ENCODE results near the gene RNF181. TPM values are rescaled to one million over a fixed set of nuclear protein-coding genes. Genes with fewer than 3 reads are reported as not detected.

The RNF181 gene
- total and polyA plus RNA-seq, 2 of the 13 experiments (the other 11 are each of a cell fraction or from before 2014, with no cell fraction given): 224 to 578 TPM

DNA sequence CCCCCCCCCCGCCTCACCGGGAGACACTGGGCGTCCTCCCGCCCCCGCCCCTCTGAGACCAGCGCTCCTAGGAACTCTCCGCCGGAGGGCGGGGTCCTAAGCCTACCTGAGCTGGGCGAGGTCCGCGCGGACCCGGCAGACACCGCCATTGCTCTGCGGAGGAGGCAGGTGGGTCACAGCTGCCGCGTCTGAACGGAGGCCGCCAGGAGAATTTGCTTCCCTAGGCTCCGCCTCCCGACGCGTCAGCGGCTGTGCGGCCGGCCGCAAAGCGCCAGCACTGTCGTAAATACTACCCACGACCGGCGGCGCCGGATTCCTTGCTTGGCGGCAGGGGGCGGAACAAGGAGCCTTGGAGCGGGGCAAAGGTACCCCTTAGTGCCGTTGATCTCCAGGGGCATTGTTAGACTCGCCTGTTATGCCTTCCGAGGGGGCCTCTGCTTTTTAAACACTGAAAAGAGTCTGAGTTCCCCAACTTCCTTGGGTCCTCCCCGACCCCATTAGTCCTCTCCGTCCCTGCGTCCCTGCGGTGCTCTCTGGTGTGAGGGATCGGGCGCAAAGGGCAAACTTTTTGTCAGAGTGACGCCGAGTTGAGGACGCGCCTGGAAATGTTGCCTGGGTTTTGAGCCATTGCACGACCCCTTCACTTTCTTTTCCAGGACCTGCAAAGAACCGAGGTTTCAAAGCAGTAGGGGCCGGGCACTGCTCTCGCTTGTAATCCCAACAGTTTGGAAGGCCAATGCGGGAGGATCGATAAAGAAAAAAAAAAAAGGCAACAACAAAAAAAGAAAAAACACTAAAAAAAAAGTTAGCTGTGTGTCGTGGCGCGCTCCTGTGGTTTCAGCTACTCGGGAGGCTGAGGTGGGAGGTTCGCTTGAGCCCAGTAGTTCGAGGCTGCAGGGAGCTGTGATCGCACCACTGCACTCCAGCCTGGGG is 34.0 kb upstream of the RNF181 start, which contains the start of gene GGCX (continued):
- TF ChIP-seq, protein P1, sequence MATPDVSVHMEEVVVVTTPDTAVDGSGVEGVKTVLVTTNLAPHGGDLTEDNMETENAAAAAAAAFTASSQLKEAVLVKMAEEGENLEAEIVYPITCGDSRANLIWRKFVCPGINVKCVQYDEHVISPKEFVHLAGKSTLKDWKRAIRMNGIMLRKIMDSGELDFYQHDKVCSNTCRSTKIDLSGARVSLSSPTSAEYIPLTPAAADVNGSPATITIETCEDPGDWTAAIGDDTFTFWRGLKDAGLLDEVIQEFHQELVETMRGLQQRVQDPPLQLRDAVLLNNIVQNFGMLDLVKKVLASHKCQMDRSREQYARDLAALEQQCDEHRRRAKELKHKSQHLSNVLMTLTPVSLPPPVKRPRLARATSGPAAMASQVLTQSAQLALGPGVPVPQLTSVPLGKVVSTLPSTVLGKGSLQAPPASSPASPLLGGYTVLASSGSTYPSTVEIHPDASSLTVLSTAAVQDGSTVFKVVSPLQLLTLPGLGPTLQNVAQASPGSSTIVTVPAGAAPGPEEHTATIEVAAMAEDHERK (CRISPR knock-in tag; IDR thresholded peaks at IDR 0.05; ENCODE audit: low read depth): peak; percentile 52; the same call in 1 of the 2 replicates
- TF ChIP-seq POLR2AphosphoS2 (IDR thresholded peaks at IDR 0.05; ENCODE audit: low read depth, low read length): peak; percentile 48; the same call in 1 of the 2 replicates
- TF ChIP-seq, protein P2, sequence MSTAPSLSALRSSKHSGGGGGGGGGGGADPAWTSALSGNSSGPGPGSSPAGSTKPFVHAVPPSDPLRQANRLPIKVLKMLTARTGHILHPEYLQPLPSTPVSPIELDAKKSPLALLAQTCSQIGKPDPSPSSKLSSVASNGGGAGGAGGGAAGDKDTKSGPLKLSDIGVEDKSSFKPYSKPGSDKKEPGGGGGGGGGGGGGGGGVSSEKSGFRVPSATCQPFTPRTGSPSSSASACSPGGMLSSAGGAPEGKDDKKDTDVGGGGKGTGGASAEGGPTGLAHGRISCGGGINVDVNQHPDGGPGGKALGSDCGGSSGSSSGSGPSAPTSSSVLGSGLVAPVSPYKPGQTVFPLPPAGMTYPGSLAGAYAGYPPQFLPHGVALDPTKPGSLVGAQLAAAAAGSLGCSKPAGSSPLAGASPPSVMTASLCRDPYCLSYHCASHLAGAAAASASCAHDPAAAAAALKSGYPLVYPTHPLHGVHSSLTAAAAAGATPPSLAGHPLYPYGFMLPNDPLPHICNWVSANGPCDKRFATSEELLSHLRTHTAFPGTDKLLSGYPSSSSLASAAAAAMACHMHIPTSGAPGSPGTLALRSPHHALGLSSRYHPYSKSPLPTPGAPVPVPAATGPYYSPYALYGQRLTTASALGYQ (CRISPR knock-in tag; IDR thresholded peaks at IDR 0.05): peak; percentile 38; the same call in 1 of the 2 replicates
- peak; percentile 75 for TF ChIP-seq HNF4A (CRISPR knock-in tag; IDR thresholded peaks at IDR 0.05)
- no peak for TF ChIP-seq ZNF703 (CRISPR knock-in tag; IDR thresholded peaks at IDR 0.05; ENCODE audit: borderline replicate concordance)
- TF ChIP-seq, protein P3, sequence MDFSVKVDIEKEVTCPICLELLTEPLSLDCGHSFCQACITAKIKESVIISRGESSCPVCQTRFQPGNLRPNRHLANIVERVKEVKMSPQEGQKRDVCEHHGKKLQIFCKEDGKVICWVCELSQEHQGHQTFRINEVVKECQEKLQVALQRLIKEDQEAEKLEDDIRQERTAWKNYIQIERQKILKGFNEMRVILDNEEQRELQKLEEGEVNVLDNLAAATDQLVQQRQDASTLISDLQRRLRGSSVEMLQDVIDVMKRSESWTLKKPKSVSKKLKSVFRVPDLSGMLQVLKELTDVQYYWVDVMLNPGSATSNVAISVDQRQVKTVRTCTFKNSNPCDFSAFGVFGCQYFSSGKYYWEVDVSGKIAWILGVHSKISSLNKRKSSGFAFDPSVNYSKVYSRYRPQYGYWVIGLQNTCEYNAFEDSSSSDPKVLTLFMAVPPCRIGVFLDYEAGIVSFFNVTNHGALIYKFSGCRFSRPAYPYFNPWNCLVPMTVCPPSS (IDR thresholded peaks at IDR 0.05): no peak
- TF ChIP-seq, protein P4, sequence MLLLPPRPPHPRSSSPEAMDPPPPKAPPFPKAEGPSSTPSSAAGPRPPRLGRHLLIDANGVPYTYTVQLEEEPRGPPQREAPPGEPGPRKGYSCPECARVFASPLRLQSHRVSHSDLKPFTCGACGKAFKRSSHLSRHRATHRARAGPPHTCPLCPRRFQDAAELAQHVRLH (CRISPR knock-in tag; IDR thresholded peaks at IDR 0.05; ENCODE audit: borderline replicate concordance, low read depth): peak; percentile 85; the same call in 1 of the 2 replicates
- TF ChIP-seq ATF7 (IDR thresholded peaks at IDR 0.05): no peak
- 0 out of 2 replicates have a peak, but pooled peaks have one; percentile 26 for TF ChIP-seq ATF7 (CRISPR knock-in tag; IDR thresholded peaks at IDR 0.05)
- TF ChIP-seq SSRP1 (CRISPR knock-in tag; IDR thresholded peaks at IDR 0.05): peak; percentile 58; the same call in 1 of the 2 replicates
- TF ChIP-seq ZKSCAN8 (CRISPR knock-in tag; IDR thresholded peaks at IDR 0.05; ENCODE audit: borderline replicate concordance): no peak; the same call in 1 of the 2 replicates
- TF ChIP-seq EHMT2 (IDR thresholded peaks at IDR 0.05; ENCODE audit: borderline replicate concordance, low read depth, low read length): no peak; the same call in 1 of the 2 replicates
- TF ChIP-seq, protein P5, sequence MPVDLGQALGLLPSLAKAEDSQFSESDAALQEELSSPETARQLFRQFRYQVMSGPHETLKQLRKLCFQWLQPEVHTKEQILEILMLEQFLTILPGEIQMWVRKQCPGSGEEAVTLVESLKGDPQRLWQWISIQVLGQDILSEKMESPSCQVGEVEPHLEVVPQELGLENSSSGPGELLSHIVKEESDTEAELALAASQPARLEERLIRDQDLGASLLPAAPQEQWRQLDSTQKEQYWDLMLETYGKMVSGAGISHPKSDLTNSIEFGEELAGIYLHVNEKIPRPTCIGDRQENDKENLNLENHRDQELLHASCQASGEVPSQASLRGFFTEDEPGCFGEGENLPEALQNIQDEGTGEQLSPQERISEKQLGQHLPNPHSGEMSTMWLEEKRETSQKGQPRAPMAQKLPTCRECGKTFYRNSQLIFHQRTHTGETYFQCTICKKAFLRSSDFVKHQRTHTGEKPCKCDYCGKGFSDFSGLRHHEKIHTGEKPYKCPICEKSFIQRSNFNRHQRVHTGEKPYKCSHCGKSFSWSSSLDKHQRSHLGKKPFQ (CRISPR knock-in tag; IDR thresholded peaks at IDR 0.05; ENCODE audit: insufficient replicate concordance): no peak
- TF ChIP-seq, protein P6, sequence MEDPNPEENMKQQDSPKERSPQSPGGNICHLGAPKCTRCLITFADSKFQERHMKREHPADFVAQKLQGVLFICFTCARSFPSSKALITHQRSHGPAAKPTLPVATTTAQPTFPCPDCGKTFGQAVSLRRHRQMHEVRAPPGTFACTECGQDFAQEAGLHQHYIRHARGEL (CRISPR knock-in tag; IDR thresholded peaks at IDR 0.05): peak; percentile 68; the same call in 1 of the 2 replicates
- 0 out of 2 replicates have a peak, but pooled peaks have one; percentile 50 for TF ChIP-seq MIER3 (CRISPR knock-in tag; IDR thresholded peaks at IDR 0.05; ENCODE audit: borderline replicate concordance)
- no peak for TF ChIP-seq ZNF20 (CRISPR knock-in tag; IDR thresholded peaks at IDR 0.05)
- TF ChIP-seq ZNF672 (CRISPR knock-in tag; IDR thresholded peaks at IDR 0.05): no peak
- no peak for TF ChIP-seq ZNF615 (CRISPR knock-in tag; IDR thresholded peaks at IDR 0.05; ENCODE audit: borderline replicate concordance)
- no peak for TF ChIP-seq NFIC (IDR thresholded peaks at IDR 0.05; ENCODE audit: low read length)
- peak; percentile 92 for TF ChIP-seq PHF21A (CRISPR knock-in tag; IDR thresholded peaks at IDR 0.05)
- TF ChIP-seq ZFP37 (CRISPR knock-in tag; IDR thresholded peaks at IDR 0.05; ENCODE audit: borderline replicate concordance): 0 out of 2 replicates have a peak, but pooled peaks have one; percentile 40
- TF ChIP-seq RAD51 (IDR thresholded peaks at IDR 0.05; ENCODE audit: borderline replicate concordance): no peak
